HepG2 (cell line): Measurements from ENCODE around the gene NKAIN2. TPM values are rescaled to one million over a fixed set of nuclear protein-coding genes. Genes with fewer than 3 reads are reported as not detected.

Source experiments
- ATAC-seq: fragments of 200-7000 bp; cut with Tn5 transposase; 3 replicates; pipeline ENCODE4 v1.9.1; 2020; ENCODE audit warnings: mild to moderate bottlenecking, moderate library complexity
- BruUV-seq: library from RNA; stranded (reverse); fragments of 400-500 nt; replicated peaks from 2 replicates; lab custom pipeline; 2021; lab: Mats Ljungman, UMichigan
- CTCF ChIA-PET: fragments of 300-600 bp; formaldehyde crosslinking; extraction: SDS; loops from one replicate; lab custom pipeline; 2021; ENCODE audit warnings: low total read pairs, inconsistent platforms, low intra/inter-chr PET ratio; lab: Yijun Ruan, JAX
- POLR2A ChIA-PET: fragments of 350-600 bp; sonication (Branson Sonifier 250); formaldehyde crosslinking; loops from one replicate; lab custom pipeline; 2020; ENCODE audit warnings: antibody characterized with exemption, inconsistent platforms; lab: Yijun Ruan, JAX
- DNase-seq: peaks from one replicate; pipeline ENCODE4 v3.0.0-alpha.2; 2015; ENCODE audit warnings: low spot score
- FAIRE-seq: peaks from 3 replicates; lab custom pipeline; 2011; peaks lifted over from hg19 to GRCh38; lab: Jason Lieb, UNC
- H2AFZ ChIP-seq: one replicate; pipeline ENCODE4 v1.6.1; 2011; ENCODE audit warnings: low read length, inconsistent platforms
- H3K27ac ChIP-seq: fragments of 300-600 bp; 3 replicates; pipeline ENCODE4 v1.8.0; 2011; ENCODE audit warnings: mixed run types, mild to moderate bottlenecking, mixed read lengths, low read length, inconsistent platforms; ENCODE audit not compliant: insufficient read depth; ENCODE audit errors: extremely low read length
- H3K27me3 ChIP-seq, 2 experiments: fragments of 200-600 bp in 1 of 2; 2 replicates in 1 of 2; 3 replicates in 1 of 2; pipeline versions ENCODE4 v1.6.0 to v1.8.0; 2011; ENCODE audit warnings: low read length in 2 of 2, mild to moderate bottlenecking in 2 of 2, moderate library complexity in 2 of 2, inconsistent platforms in 1 of 2; ENCODE audit not compliant: insufficient read depth in 2 of 2, control insufficient read depth in 1 of 2
- H3K36me3 ChIP-seq, 2 experiments: fragments of 200-600 bp in 1 of 2; replicated peaks in 1 of 2; 2 replicates in 1 of 2; 3 replicates in 1 of 2; pipeline versions ENCODE4 v1.5.1 to v1.8.0; 2011; ENCODE audit warnings: low read length in 2 of 2, inconsistent platforms in 1 of 2; ENCODE audit not compliant: insufficient read depth in 2 of 2, control insufficient read depth in 1 of 2
- H3K4me1 ChIP-seq: 2 replicates; pipeline ENCODE4 v1.5.1; 2012; ENCODE audit warnings: low read length, inconsistent platforms; ENCODE audit not compliant: insufficient read depth
- H3K4me2 ChIP-seq: 2 replicates; pipeline ENCODE4 v1.6.0; 2011; ENCODE audit warnings: low read depth, low read length, inconsistent platforms
- H3K4me3 ChIP-seq, 3 experiments: fragments of 200-600 bp in 1 of 3; sonication (generic), shearing (Covaris generic) in 1 of 3; replicated peaks in 1 of 3; 2 replicates each; pipeline ENCODE4 v1.5.1; 2011 to 2016; ENCODE audit warnings: low read length in 3 of 3, inconsistent platforms in 2 of 3, low read depth in 2 of 3, mild to moderate bottlenecking in 2 of 3, control low read depth in 1 of 3, mixed read lengths in 1 of 3; ENCODE audit not compliant: insufficient read depth in 1 of 3
- H3K79me2 ChIP-seq: one replicate; pipeline ENCODE4 v1.6.1; 2011; ENCODE audit warnings: low read length, inconsistent platforms; ENCODE audit not compliant: insufficient read depth
- H3K9ac ChIP-seq: 2 replicates; pipeline ENCODE4 v1.6.0; 2011; ENCODE audit warnings: mild to moderate bottlenecking, low read depth, low read length, inconsistent platforms; ENCODE audit not compliant: insufficient read depth
- H3K9me3 ChIP-seq: 2 replicates; pipeline ENCODE4 v1.5.1; 2012; ENCODE audit warnings: mild to moderate bottlenecking, low read length
- H4K20me1 ChIP-seq: 2 replicates; pipeline ENCODE4 v1.6.0; 2011; ENCODE audit warnings: inconsistent platforms, mild to moderate bottlenecking, low read length, moderate library complexity; ENCODE audit not compliant: insufficient read depth
- AKAP8 ChIP-seq: sonication (generic); formaldehyde crosslinking; IDR thresholded peaks from 2 replicates; pipeline ENCODE4 v1.5.1; 2020; ENCODE audit warnings: mild to moderate bottlenecking, missing genetic modification reagents
- ATF7-NPFF ChIP-seq: sonication (generic); formaldehyde crosslinking; IDR thresholded peaks from 2 replicates; pipeline ENCODE4 v1.8.1; 2023; ENCODE audit warnings: mild to moderate bottlenecking, low read depth, missing genetic modification reagents, moderate library complexity
- DR1 ChIP-seq: sonication (generic); formaldehyde crosslinking; IDR thresholded peaks from 2 replicates; pipeline ENCODE4 v1.8.0; 2021; ENCODE audit warnings: mild to moderate bottlenecking, missing genetic modification reagents, inconsistent platforms
- KDM2A ChIP-seq: sonication (generic); formaldehyde crosslinking; IDR thresholded peaks from 2 replicates; pipeline ENCODE4 v1.4.0; 2020; ENCODE audit warnings: low read depth, missing genetic modification reagents, borderline replicate concordance
- MAFK ChIP-seq, 2 experiments: IDR thresholded peaks in 1 of 2; conservative IDR thresholded peaks in 1 of 2; 2 replicates each; pipeline ENCODE4 v1.6.1; 2011; ENCODE audit warnings: improper control_type of control experiment in 2 of 2, low read length in 2 of 2
- PLRG1 ChIP-seq: fragments of 450-650 bp; conservative IDR thresholded peaks from 2 replicates; pipeline ENCODE4 v1.6.1; 2016
- PRMT3 ChIP-seq: sonication (generic); formaldehyde crosslinking; IDR thresholded peaks from 2 replicates; pipeline ENCODE4 v1.8.1; 2022; ENCODE audit warnings: low read depth, mild to moderate bottlenecking, moderate library complexity, missing genetic modification reagents, borderline replicate concordance
- REST ChIP-seq, 2 experiments: IDR thresholded peaks; 2 replicates each; pipeline ENCODE4 v1.6.1; 2011 to 2012; ENCODE audit warnings: low read length in 2 of 2, borderline replicate concordance in 1 of 2, low read depth in 1 of 2, mild to moderate bottlenecking in 1 of 2, moderate library complexity in 1 of 2
- WIZ ChIP-seq: sonication (generic); formaldehyde crosslinking; IDR thresholded peaks from 2 replicates; pipeline ENCODE4 v1.5.1; 2020; ENCODE audit warnings: mild to moderate bottlenecking, missing genetic modification reagents
- ZNF749 ChIP-seq: sonication (generic); formaldehyde crosslinking; IDR thresholded peaks from 2 replicates; pipeline ENCODE4 v1.8.0; 2022; ENCODE audit warnings: mild to moderate bottlenecking, missing genetic modification reagents, moderate library complexity, borderline replicate concordance
- ZNF850 ChIP-seq: sonication (generic); formaldehyde crosslinking; conservative IDR thresholded peaks from 2 replicates; pipeline ENCODE4 v1.9.0; 2021; ENCODE audit warnings: mild to moderate bottlenecking, missing genetic modification reagents
- WGBS: methylation state at CpG from one replicate; pipeline ENCODE4 v1.1.6; 2017; ENCODE audit warnings: low lambda C conversion rate; 5-methylcytosine and 5-hydroxymethylcytosine counted together
- in situ Hi-C: cut with HindIII; loops from 2 replicates; pipeline ENCODE4 v1.10.0; 2017; ENCODE audit warnings: low pct_unique_long_range_greater_than_20kb; ENCODE audit not compliant: extremely low pct_ligation_motif_present
- intact Hi-C: fragments of 100-400 bp; cut with micrococcal nuclease; formaldehyde crosslinking; loops from one replicate; pipeline ENCODE4 v1.10.0; 2022; ENCODE audit not compliant: unreplicated experiment
- polyA plus RNA-seq, 8 experiments: library from polyadenylated mRNA; depleted of rRNA in 3 of 8; stranded (reverse) in 7 of 8; unstranded in 1 of 8; fragments of >200 nt; fragmentation: Illumina TruSeq in 4 of 8; extraction: Trizol in 4 of 8; gene quantifications; 2 replicates each; pipeline versions ENCODE4 v1.2.1 to v1.2.3, GENCODE V29; 2011 to 2016; ENCODE audit warnings: low read depth in 4 of 8, missing spikeins in 1 of 8, mixed read lengths in 1 of 8; ENCODE audit not compliant: insufficient read depth in 1 of 8
- total RNA-seq, 5 experiments: library from RNA; depleted of rRNA; stranded (reverse); fragments of >200 nt; fragmentation: Illumina TruSeq; extraction: Trizol; gene quantifications; 2 replicates each; pipeline ENCODE4 v1.2.3, GENCODE V29; 2016; ENCODE audit warnings: low read depth in 1 of 5
- TF ChIP-seq, protein P1 (sequence below): sonication (generic); formaldehyde crosslinking; IDR thresholded peaks from 2 replicates; pipeline ENCODE4 v1.9.0; 2021; ENCODE audit warnings: missing genetic modification reagents, mild to moderate bottlenecking, borderline replicate concordance

Gene NKAIN2
- total and polyA plus RNA-seq, 2 of the 13 experiments (the other 11 are each of a cell fraction or from before 2014, with no cell fraction given): not detected

DNA sequence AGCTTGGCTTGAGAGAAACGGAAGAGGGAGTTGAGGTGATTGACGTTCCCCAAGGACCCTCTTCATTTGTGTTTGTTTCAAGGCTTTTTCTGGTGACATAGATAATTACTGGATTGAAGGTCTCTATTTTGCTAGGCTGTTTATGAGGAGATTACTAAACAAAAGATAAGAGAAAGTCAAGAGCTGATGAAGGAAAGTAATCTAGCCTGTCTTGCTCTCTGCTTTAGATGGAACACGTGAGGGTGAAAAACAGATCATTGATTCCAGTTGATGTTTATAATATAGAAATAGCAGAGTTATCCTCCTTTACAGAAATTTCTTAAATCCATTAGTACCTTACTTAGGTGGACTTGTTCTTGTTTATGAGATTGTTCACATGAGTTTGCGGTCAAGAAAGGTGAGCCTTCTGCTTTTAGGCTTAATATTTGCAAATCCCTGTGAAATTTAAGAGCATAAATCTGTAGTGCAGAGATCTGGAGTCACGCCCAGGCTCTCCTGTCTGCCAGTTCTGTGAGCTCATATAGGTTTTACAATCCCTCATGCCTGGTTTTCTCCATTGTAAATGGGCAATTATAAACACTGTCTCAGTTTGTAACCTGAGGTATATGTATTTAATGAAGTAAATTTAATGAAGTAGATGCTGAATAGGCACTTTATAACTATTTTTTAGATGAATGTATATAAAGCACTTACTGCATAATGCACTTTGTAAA, 272.8 kb downstream of the NKAIN2 start:
- DNase-seq (no peak), ATAC-seq (no peak), FAIRE-seq (no peak)
- intact Hi-C loops: no loop called here
- H3K9me3 ChIP-seq: no peaks in the 10 kb centered on the region
- no peaks in the 10 kb centered on the region for H3K4me1 ChIP-seq
- H3K4me3 ChIP-seq: no peak overlapping the region
- no peak overlapping the region for H2AFZ ChIP-seq
- 0% methylated on average over 5 of the region's 5 CpGs for WGBS
- H3K9ac ChIP-seq: no peak overlapping the region
- ChIA-PET POLR2A (no interaction called here), CTCF (no interaction called here)
- H3K79me2 ChIP-seq: no peaks in the 10 kb centered on the region
- H3K27ac ChIP-seq: no peak overlapping the region
- no TSS peak for BruUV-seq
- H4K20me1 ChIP-seq: no peaks in the 10 kb centered on the region
- TF ChIP-seq MAFK (conservative IDR thresholded peaks at IDR 0.05 in 1 of 2, IDR thresholded peaks at IDR 0.05 in 1 of 2; ENCODE audit: low read length in 2 of 2): peak in 1 of 2 experiments; percentile 58; a peak in 3 of 4 replicates
- TF ChIP-seq DR1 (CRISPR knock-in tag): no peak
- H3K27me3 ChIP-seq: no peaks in the 10 kb centered on the region
- no peak overlapping the region for H3K4me2 ChIP-seq
- no peaks in the 10 kb centered on the region for H3K36me3 ChIP-seq
- in situ Hi-C loops: no loop called here

- no peak for DNase-seq
- CTCF ChIA-PET: no interaction called here
- H3K79me2 ChIP-seq: no peaks in the 10 kb centered on the region
- no peaks in the 10 kb centered on the region for H3K36me3 ChIP-seq
- POLR2A ChIA-PET: no interaction called here
- no peaks in the 10 kb centered on the region for H3K9me3 ChIP-seq
- no peak overlapping the region for H3K9ac ChIP-seq
- no peak overlapping the region for H3K27ac ChIP-seq
- H2AFZ ChIP-seq: no peak overlapping the region
- no peak overlapping the region for H3K4me3 ChIP-seq
- H3K4me2 ChIP-seq: no peak overlapping the region
- ATAC-seq: no peak
- no peak for FAIRE-seq
- no peaks in the 10 kb centered on the region for H3K4me1 ChIP-seq
- no TSS peak for BruUV-seq
- in situ Hi-C loops (no loop called here), intact Hi-C loops (no loop called here)
- H4K20me1 ChIP-seq: no peaks in the 10 kb centered on the region
- no peaks in the 10 kb centered on the region for H3K27me3 ChIP-seq
- TF ChIP-seq ZNF749 (CRISPR knock-in tag) (no peak), WIZ (no peak), ZNF850 (CRISPR knock-in tag) (no peak), ATF7-NPFF (CRISPR knock-in tag) (no peak), PLRG1 (no peak), PRMT3 (no peak), AKAP8 (CRISPR knock-in tag) (no peak), KDM2A (no peak), REST (IDR thresholded peaks at IDR 0.05; ENCODE audit: borderline replicate concordance in 1 of 2, low read depth in 1 of 2, low read length in 2 of 2) (no peak)
- TF ChIP-seq, protein P1, sequence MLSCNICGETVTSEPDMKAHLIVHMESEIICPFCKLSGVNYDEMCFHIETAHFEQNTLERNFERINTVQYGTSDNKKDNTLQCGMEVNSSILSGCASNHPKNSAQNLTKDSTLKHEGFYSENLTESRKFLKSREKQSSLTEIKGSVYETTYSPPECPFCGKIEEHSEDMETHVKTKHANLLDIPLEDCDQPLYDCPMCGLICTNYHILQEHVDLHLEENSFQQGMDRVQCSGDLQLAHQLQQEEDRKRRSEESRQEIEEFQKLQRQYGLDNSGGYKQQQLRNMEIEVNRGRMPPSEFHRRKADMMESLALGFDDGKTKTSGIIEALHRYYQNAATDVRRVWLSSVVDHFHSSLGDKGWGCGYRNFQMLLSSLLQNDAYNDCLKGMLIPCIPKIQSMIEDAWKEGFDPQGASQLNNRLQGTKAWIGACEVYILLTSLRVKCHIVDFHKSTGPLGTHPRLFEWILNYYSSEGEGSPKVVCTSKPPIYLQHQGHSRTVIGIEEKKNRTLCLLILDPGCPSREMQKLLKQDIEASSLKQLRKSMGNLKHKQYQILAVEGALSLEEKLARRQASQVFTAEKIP (CRISPR knock-in tag): no peak
These were observed 274.5 kb downstream of the NKAIN2 start for GRCh38 chr6:124078169-124078568.
